IMR-90 (cell line): Measurements from ENCODE around the gene ZNF761.

Experiments used
- MAFK ChIP-seq: IDR thresholded peaks from 2 replicates; pipeline ENCODE4 v1.6.1; 2012; ENCODE audit warnings: low read depth, low read length, improper control_type of control experiment
- MXI1 ChIP-seq: IDR thresholded peaks from 2 replicates; pipeline ENCODE4 v1.6.1; 2012; ENCODE audit warnings: low read depth, mild to moderate bottlenecking, low read length, moderate library complexity, borderline replicate concordance
- RCOR1 ChIP-seq: IDR thresholded peaks from 2 replicates; pipeline ENCODE4 v1.6.1; 2012; ENCODE audit warnings: mild to moderate bottlenecking, low read length, improper control_type of control experiment; ENCODE audit not compliant: insufficient replicate concordance
- RFX5 ChIP-seq: IDR thresholded peaks from 2 replicates; pipeline ENCODE4 v1.8.0; 2012; ENCODE audit warnings: low read depth, mild to moderate bottlenecking, low read length, moderate library complexity
- TF ChIP-seq, protein P1 (sequence below): conservative IDR thresholded peaks from 2 replicates; pipeline ENCODE4 v1.5.1; 2012; ENCODE audit warnings: mild to moderate bottlenecking, low read depth, low read length, improper control_type of control experiment

DNA sequence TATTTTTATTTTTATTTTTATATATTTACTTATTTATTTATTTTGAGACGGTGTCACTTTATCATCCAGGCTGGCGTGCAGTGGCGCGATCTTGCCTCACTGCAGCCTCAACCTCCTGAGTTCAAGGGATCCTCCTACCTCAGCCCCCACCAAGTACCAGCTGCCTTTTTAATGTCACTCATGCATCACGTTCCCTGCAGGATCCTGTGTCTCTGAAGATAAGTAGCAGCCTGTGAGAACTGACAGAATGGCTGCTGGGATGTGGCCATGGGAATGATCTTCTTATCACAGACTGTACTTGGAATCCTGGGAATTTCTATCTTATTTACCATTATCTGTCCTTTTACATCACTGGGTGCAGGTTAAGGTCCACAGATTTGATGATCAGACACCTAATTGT, 9.2 kb upstream of the ZNF761 start:
- TF ChIP-seq, protein P1, sequence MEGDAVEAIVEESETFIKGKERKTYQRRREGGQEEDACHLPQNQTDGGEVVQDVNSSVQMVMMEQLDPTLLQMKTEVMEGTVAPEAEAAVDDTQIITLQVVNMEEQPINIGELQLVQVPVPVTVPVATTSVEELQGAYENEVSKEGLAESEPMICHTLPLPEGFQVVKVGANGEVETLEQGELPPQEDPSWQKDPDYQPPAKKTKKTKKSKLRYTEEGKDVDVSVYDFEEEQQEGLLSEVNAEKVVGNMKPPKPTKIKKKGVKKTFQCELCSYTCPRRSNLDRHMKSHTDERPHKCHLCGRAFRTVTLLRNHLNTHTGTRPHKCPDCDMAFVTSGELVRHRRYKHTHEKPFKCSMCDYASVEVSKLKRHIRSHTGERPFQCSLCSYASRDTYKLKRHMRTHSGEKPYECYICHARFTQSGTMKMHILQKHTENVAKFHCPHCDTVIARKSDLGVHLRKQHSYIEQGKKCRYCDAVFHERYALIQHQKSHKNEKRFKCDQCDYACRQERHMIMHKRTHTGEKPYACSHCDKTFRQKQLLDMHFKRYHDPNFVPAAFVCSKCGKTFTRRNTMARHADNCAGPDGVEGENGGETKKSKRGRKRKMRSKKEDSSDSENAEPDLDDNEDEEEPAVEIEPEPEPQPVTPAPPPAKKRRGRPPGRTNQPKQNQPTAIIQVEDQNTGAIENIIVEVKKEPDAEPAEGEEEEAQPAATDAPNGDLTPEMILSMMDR: no peak
- TF ChIP-seq RCOR1: no peak
- TF ChIP-seq RFX5: no peak
- no peak for TF ChIP-seq MAFK
- no peak for TF ChIP-seq MXI1
